ENCODE results near the gene KANSL1. TPM values are rescaled to one million over a fixed set of nuclear protein-coding genes. Genes with fewer than 3 reads are reported as not detected.

The KANSL1 gene
- total and polyA plus RNA-seq, 2 experiments from 2014 or later: 37.3 to 84.3 TPM

DNA sequence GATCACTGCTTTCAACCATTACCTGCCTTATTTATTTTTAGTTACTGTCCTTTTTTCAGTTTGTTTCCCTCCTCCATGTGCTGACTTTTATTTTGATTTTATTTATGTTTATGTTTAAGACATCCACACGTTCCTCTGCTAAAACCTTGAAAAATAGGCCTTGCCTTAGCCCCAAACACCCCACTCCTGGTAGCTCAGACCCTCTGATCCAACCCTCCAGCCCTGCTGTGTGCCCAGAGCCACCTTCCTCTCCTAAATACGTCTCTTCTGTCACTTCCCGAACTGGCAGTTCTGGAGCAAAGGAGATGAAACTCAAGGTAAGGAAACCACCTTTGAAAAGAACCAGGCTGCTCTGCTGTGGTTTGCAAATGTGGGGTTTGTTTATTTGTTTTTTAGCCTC is 203.5 kb downstream of the KANSL1 start:
- WGBS (ENCODE audit: low lambda C conversion rate, missing lambda C conversion rate): 89% methylated on average over 3 of the region's 3 CpGs

GRCh38 chr17:45987706-45988105 is 205.5 kb downstream of the KANSL1 start:
- Histone ChIP-seq H2AFZ (no peak overlapping the region), H3K4me2 (no peak overlapping the region), H4K20me1 (ENCODE audit: insufficient read depth, poor library complexity, severe bottlenecking) (no peaks in the 10 kb centered on the region), H3K36me3 (replicated peaks; ENCODE audit: insufficient read depth, low read depth) (no peaks in the 10 kb centered on the region), H3K4me3 (no peak overlapping the region), H3K9me3 (ENCODE audit: low read depth) (no peaks in the 10 kb centered on the region), H3K9me2 (replicated peaks; ENCODE audit: insufficient read depth) (no peaks in the 10 kb centered on the region), H3K79me2 (no peaks in the 10 kb centered on the region), H3K27ac (no peak overlapping the region), H3K27me3 (no peaks in the 10 kb centered on the region), H3K4me1 (ENCODE audit: insufficient read depth) (no peaks in the 10 kb centered on the region)
- DNase-seq (ENCODE audit: low spot score): no peak
- TF ChIP-seq EZH2phosphoT487 (IDR thresholded peaks at IDR 0.05; ENCODE audit: low read depth, severe bottlenecking, unreplicated experiment) (no peak), EZH2 (IDR thresholded peaks at IDR 0.05; ENCODE audit: borderline replicate concordance) (no peak), CTCF (IDR thresholded peaks at IDR 0.05; ENCODE audit: poor library complexity) (no peak)
- 81% methylated on average over 5 of the region's 5 CpGs for WGBS (ENCODE audit: low lambda C conversion rate, missing lambda C conversion rate)

More for the DNA sequence above, 203.5 kb downstream of the KANSL1 start:
- H3K9me2 ChIP-seq (replicated peaks; ENCODE audit: insufficient read depth): no peaks in the 10 kb centered on the region
- DNase-seq (ENCODE audit: low spot score): no peak
- no peaks in the 10 kb centered on the region for H3K79me2 ChIP-seq
- H2AFZ ChIP-seq: no peak overlapping the region
- no peak overlapping the region for H3K4me3 ChIP-seq
- no peaks in the 10 kb centered on the region for H4K20me1 ChIP-seq (ENCODE audit: insufficient read depth, poor library complexity, severe bottlenecking)
- H3K27ac ChIP-seq: no peak overlapping the region
- no peaks in the 10 kb centered on the region for H3K4me1 ChIP-seq (ENCODE audit: insufficient read depth)
- no peak overlapping the region for H3K4me2 ChIP-seq
- no peaks in the 10 kb centered on the region for H3K9me3 ChIP-seq (ENCODE audit: low read depth)
- TF ChIP-seq EZH2 (IDR thresholded peaks at IDR 0.05; ENCODE audit: borderline replicate concordance) (no peak), CTCF (IDR thresholded peaks at IDR 0.05; ENCODE audit: poor library complexity) (no peak), EZH2phosphoT487 (IDR thresholded peaks at IDR 0.05; ENCODE audit: low read depth, severe bottlenecking, unreplicated experiment) (no peak)
- H3K36me3 ChIP-seq (replicated peaks; ENCODE audit: insufficient read depth, low read depth): no peaks in the 10 kb centered on the region
- H3K27me3 ChIP-seq: no peaks in the 10 kb centered on the region

DNA sequence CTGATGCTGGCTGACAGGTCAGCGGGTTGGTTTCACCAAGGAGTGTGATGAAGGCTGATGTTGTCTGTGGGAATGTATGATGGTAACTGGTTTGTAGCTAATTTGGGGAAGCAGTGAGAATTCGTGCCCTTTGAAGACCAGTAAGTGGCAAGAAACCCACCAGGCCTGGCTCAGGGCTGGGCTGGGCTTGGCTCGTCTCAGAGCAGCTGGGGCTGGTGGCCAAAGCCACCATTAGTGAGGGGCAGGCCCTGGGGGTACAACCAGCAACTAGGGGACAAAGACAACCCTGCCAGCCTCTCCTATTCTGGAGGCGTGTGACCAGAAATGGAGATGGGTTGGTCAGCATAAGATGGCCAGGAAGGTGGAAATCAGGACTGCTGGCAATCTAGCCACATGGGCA is 207.2 kb downstream of the KANSL1 start:
- Histone ChIP-seq H3K9me2 (replicated peaks; ENCODE audit: insufficient read depth) (no peaks in the 10 kb centered on the region), H2AFZ (no peak overlapping the region), H3K4me2 (no peak overlapping the region), H3K4me3 (no peak overlapping the region), H4K20me1 (ENCODE audit: insufficient read depth, poor library complexity, severe bottlenecking) (no peaks in the 10 kb centered on the region), H3K79me2 (no peaks in the 10 kb centered on the region), H3K27ac (no peak overlapping the region), H3K4me1 (ENCODE audit: insufficient read depth) (no peaks in the 10 kb centered on the region), H3K27me3 (no peaks in the 10 kb centered on the region), H3K9me3 (ENCODE audit: low read depth) (no peaks in the 10 kb centered on the region), H3K36me3 (replicated peaks; ENCODE audit: insufficient read depth, low read depth) (no peaks in the 10 kb centered on the region)
- no peak for DNase-seq (ENCODE audit: low spot score)
- TF ChIP-seq CTCF (IDR thresholded peaks at IDR 0.05; ENCODE audit: poor library complexity) (no peak), EZH2phosphoT487 (IDR thresholded peaks at IDR 0.05; ENCODE audit: low read depth, severe bottlenecking, unreplicated experiment) (no peak)
- 86% methylated on average over 4 of the region's 4 CpGs for WGBS (ENCODE audit: low lambda C conversion rate, missing lambda C conversion rate)

GRCh38 chr17:45985447-45985846 is 207.8 kb downstream of the KANSL1 start:
- Histone ChIP-seq H3K9me3 (ENCODE audit: low read depth) (no peaks in the 10 kb centered on the region), H3K4me2 (no peak overlapping the region), H3K27ac (no peak overlapping the region), H4K20me1 (ENCODE audit: insufficient read depth, poor library complexity, severe bottlenecking) (no peaks in the 10 kb centered on the region), H3K4me3 (no peak overlapping the region), H3K36me3 (replicated peaks; ENCODE audit: insufficient read depth, low read depth) (no peaks in the 10 kb centered on the region), H3K79me2 (no peaks in the 10 kb centered on the region), H3K27me3 (no peaks in the 10 kb centered on the region), H3K9me2 (replicated peaks; ENCODE audit: insufficient read depth) (no peaks in the 10 kb centered on the region), H3K4me1 (ENCODE audit: insufficient read depth) (no peaks in the 10 kb centered on the region), H2AFZ (no peak overlapping the region)
- TF ChIP-seq CTCF (IDR thresholded peaks at IDR 0.05; ENCODE audit: poor library complexity) (no peak), EZH2 (IDR thresholded peaks at IDR 0.05; ENCODE audit: borderline replicate concordance) (no peak), EZH2phosphoT487 (IDR thresholded peaks at IDR 0.05; ENCODE audit: low read depth, severe bottlenecking, unreplicated experiment) (no peak)
- DNase-seq (ENCODE audit: low spot score): no peak
- 78% methylated on average over 4 of the region's 4 CpGs for WGBS (ENCODE audit: low lambda C conversion rate, missing lambda C conversion rate)

Data from hepatocyte (in vitro differentiated cells).